ENCODE measurements around the gene DOCK6.
A peak's percentile ranks its signal among the peaks of the same experiment; 100 is the strongest.

Gene DOCK6

DNA sequence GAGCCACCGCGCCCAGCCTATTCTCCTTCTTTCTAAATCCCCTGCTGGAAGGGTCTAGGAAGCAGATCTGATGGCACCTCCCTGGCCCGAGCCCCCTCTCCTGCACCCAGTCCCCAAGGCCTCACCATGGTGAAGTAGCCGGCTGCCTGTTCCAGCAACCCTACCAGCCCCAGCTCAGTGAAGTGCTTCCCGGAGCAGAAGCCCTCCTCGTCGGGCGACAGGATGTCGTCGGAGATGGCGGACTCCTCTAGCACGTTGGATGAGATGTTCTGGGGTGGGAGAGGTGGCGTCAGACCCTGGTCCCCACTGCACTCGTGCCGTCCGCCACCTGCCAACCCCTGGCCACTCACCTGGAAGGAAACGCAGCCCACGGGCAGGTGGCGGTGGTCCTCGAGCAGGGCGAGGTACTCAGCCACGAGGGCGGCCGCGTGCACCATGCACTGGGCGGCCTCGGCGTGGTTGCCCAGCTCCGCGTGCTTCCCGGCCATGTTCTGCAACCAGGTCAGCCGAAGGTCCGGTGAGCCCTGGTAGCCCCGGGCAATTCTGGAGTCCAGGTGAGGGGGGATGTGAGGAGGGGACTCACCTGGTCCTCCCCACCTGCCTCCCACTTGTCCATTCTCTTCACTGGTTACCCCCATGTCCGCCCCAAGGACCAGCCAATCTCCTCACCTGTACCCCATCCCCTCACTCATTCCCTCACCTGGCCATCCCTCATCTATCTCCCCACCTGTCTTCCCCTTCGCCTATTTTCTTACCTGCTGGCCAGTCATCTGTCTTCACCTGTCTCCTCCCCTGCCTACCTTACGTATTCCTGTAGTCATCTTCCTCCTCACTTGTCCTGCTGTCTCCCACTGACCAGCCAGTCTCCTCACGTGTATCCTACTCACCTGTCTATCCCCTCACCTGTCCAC, 53.5 kb downstream of the DOCK6 start:
- H3K4me2 ChIP-seq (ENCODE audit: low read depth, low read length) = no peak overlapping the region
- H3K4me1 ChIP-seq (ENCODE audit: low read length) = no peaks in the 10 kb centered on the region
- no peak overlapping the region for H3K4me3 ChIP-seq (ENCODE audit: low read length)
- H3K27me3 ChIP-seq (replicated peaks; ENCODE audit: insufficient read depth, low read length) = peaks cover 13% of the 10 kb centered on the region
- H3K27ac ChIP-seq (ENCODE audit: low read length) = no peak overlapping the region
- no peaks in the 10 kb centered on the region for H4K20me1 ChIP-seq (ENCODE audit: insufficient read depth, low read length)
- no peaks in the 10 kb centered on the region for H3K9me2 ChIP-seq (replicated peaks; ENCODE audit: insufficient read depth, low read length)
- H3F3A ChIP-seq (ENCODE audit: insufficient read depth, low read length) = peaks cover 5% of the 10 kb centered on the region
- DNase-seq = no peak
- no peaks in the 10 kb centered on the region for H3K36me3 ChIP-seq (replicated peaks; ENCODE audit: insufficient read depth, low read length)
- no peak overlapping the region for H2AFZ ChIP-seq (ENCODE audit: low read length)
- TF ChIP-seq EZH2phosphoT487 (IDR thresholded peaks at IDR 0.05; ENCODE audit: low read length) (no peak), EZH2 (optimal IDR thresholded peaks at IDR 0.05; ENCODE audit: low read depth, low read length) (no peak)
- TF ChIP-seq, protein P1, sequence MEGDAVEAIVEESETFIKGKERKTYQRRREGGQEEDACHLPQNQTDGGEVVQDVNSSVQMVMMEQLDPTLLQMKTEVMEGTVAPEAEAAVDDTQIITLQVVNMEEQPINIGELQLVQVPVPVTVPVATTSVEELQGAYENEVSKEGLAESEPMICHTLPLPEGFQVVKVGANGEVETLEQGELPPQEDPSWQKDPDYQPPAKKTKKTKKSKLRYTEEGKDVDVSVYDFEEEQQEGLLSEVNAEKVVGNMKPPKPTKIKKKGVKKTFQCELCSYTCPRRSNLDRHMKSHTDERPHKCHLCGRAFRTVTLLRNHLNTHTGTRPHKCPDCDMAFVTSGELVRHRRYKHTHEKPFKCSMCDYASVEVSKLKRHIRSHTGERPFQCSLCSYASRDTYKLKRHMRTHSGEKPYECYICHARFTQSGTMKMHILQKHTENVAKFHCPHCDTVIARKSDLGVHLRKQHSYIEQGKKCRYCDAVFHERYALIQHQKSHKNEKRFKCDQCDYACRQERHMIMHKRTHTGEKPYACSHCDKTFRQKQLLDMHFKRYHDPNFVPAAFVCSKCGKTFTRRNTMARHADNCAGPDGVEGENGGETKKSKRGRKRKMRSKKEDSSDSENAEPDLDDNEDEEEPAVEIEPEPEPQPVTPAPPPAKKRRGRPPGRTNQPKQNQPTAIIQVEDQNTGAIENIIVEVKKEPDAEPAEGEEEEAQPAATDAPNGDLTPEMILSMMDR (IDR thresholded peaks at IDR 0.05; ENCODE audit: low read length) = no peak
- no peak overlapping the region for H3K9ac ChIP-seq (ENCODE audit: low read length)
- H3K79me2 ChIP-seq (ENCODE audit: low read length) = no peaks in the 10 kb centered on the region
- H3K9me3 ChIP-seq (replicated peaks; ENCODE audit: insufficient read depth, low read length) = no peaks in the 10 kb centered on the region

DNA sequence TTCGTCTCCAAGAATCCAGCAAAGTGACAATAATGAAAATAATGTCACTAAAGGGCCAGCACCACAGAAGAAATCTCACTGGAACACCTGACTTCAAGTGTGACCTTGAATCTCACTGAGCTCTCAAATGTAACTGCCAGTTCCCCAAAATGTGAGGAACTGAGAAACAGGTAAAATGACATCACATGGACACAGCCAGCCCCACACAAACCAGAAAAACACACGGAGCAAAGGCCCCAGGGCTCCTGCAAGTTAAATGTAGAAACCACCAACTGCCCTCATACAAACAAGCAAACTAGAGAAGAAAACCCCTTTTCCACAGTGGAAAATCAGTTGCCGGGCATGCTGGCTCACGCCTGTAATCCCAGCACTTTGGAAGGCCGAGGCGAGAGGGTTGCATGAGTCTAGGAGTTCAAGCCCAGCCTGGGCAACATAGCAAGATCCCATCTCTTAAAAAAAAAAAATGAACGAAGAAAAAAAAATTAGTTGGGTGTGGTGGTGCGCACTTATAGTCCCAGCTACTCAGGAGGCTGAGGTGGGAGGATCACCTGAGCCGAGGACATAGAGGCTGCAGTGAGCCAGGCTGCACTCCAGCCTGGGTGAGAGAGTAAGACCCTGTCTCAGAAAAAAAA, 56.3 kb downstream of the DOCK6 start:
- H3K4me3 ChIP-seq (ENCODE audit: low read length) = no peak overlapping the region
- H3F3A ChIP-seq (ENCODE audit: insufficient read depth, low read length) = peaks cover 5% of the 10 kb centered on the region
- H2AFZ ChIP-seq (ENCODE audit: low read length) = no peak overlapping the region
- no peaks in the 10 kb centered on the region for H3K9me2 ChIP-seq (replicated peaks; ENCODE audit: insufficient read depth, low read length)
- H3K9ac ChIP-seq (ENCODE audit: low read length) = no peak overlapping the region
- H3K27ac ChIP-seq (ENCODE audit: low read length) = peak overlapping the region; percentile 41; the same call in 1 of the 2 replicates
- no peak overlapping the region for H3K4me2 ChIP-seq (ENCODE audit: low read depth, low read length)
- no peaks in the 10 kb centered on the region for H3K27me3 ChIP-seq (replicated peaks; ENCODE audit: insufficient read depth, low read length)
- H3K36me3 ChIP-seq (replicated peaks; ENCODE audit: insufficient read depth, low read length) = no peaks in the 10 kb centered on the region
- TF ChIP-seq EZH2phosphoT487 (IDR thresholded peaks at IDR 0.05; ENCODE audit: low read length) (no peak), EZH2 (optimal IDR thresholded peaks at IDR 0.05; ENCODE audit: low read depth, low read length) (no peak)
- TF ChIP-seq, protein P1 (IDR thresholded peaks at IDR 0.05; ENCODE audit: low read length) = no peak
- DNase-seq = peak; percentile 42
- H3K9me3 ChIP-seq (replicated peaks; ENCODE audit: insufficient read depth, low read length) = no peaks in the 10 kb centered on the region
- no peaks in the 10 kb centered on the region for H3K4me1 ChIP-seq (ENCODE audit: low read length)
- H3K79me2 ChIP-seq (ENCODE audit: low read length) = no peaks in the 10 kb centered on the region
- H4K20me1 ChIP-seq (ENCODE audit: insufficient read depth, low read length) = no peaks in the 10 kb centered on the region

DNA sequence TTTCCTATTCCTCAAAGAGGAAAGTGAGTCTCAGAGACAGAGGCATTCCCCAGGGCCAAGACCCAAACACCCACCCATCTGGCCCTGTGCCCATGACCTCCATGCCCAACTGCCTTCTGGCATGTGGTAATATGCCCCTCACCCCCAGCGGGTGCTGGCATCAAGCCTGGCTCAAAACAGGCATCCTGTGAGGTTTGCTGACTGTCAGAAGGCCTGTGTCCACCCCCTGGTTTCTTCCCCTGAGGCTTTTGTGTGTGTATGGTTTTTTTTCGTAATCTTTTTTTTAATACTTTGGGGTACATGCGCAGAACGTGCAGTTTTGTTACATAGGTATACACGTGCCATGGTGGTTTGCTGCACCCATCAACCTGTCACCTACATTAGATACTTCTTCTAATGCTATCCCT, 57.4 kb downstream of the DOCK6 start:
- peaks cover 5% of the 10 kb centered on the region for H3F3A ChIP-seq (ENCODE audit: insufficient read depth, low read length)
- H3K9me3 ChIP-seq (replicated peaks; ENCODE audit: insufficient read depth, low read length) = no peaks in the 10 kb centered on the region
- no peaks in the 10 kb centered on the region for H3K36me3 ChIP-seq (replicated peaks; ENCODE audit: insufficient read depth, low read length)
- H4K20me1 ChIP-seq (ENCODE audit: insufficient read depth, low read length) = no peaks in the 10 kb centered on the region
- no peaks in the 10 kb centered on the region for H3K9me2 ChIP-seq (replicated peaks; ENCODE audit: insufficient read depth, low read length)
- H3K79me2 ChIP-seq (ENCODE audit: low read length) = no peaks in the 10 kb centered on the region
- no peaks in the 10 kb centered on the region for H3K27me3 ChIP-seq (replicated peaks; ENCODE audit: insufficient read depth, low read length)
- TF ChIP-seq EZH2 (optimal IDR thresholded peaks at IDR 0.05; ENCODE audit: low read depth, low read length) = no peak
- TF ChIP-seq, protein P1 (IDR thresholded peaks at IDR 0.05; ENCODE audit: low read length) = no peak
- TF ChIP-seq EZH2phosphoT487 (IDR thresholded peaks at IDR 0.05; ENCODE audit: low read length) = no peak
- no peaks in the 10 kb centered on the region for H3K4me1 ChIP-seq (ENCODE audit: low read length)
- H3K4me2 ChIP-seq (ENCODE audit: low read depth, low read length) = no peak overlapping the region
- H3K4me3 ChIP-seq (ENCODE audit: low read length) = no peak overlapping the region
- H3K9ac ChIP-seq (ENCODE audit: low read length) = no peak overlapping the region
- H3K27ac ChIP-seq (ENCODE audit: low read length) = no peak overlapping the region; the same call in 1 of the 2 replicates
- no peak for DNase-seq
- H2AFZ ChIP-seq (ENCODE audit: low read length) = no peak overlapping the region

Measured in MM.1S (cell line).